GM20431 (cell line): ENCODE measurements around the gene ARF6.
"Not testable (repeated sequence)": the region's sequence is repeated elsewhere in the genome, so short reads cannot be mapped to it uniquely, and the experiment has no call there.

ENCODE experiments used
- in situ Hi-C: fragments of 300-500 bp; cut with MseI, MboI; formaldehyde crosslinking; loops from one replicate; pipeline ENCODE4 v1.15.0; 2020; ENCODE audit warnings: low sequenced_read_pairs; ENCODE audit not compliant: unreplicated experiment

ARF6 gene

DNA sequence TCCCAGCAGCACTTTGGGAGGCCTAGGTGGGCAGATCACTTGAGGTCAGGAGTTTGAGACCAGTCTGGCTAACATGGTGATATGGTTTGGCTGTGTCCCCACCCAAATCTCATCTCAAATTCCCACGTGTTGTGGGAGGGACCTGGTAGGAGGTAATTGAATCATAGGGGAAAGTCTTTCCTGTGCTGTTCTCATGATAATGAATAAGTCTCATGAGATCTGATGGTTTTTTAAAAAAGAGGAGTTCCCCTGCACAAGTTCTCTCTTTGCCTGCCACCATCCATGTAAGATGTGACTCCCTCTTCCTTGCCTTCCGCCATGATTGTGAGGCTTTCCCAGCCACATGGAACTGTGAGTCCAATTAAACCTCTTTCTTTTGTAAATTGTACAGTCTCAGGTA is 43.4 kb downstream of the ARF6 start:
- in situ Hi-C loops = not testable (repeated sequence)

DNA sequence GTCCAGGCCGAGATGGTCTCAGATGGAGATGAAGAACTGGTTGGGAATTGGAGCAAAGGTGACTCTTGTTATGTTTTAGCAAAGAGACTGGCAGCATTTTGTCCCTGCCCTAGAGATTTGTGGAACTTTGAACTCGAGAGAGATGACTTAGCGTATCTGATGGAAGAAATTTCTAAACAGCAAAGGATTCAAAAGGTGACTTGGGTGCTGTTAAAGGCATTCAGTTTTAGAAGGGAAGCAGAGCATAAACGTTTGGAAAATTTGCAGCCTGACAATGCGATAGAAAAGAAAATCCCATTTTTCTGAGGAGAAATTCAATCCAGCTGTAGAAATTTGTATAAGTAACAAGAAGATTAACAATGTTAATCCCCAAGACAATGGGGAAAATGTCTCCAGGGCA is 44.0 kb downstream of the ARF6 start:
- in situ Hi-C loops = not testable (repeated sequence)

DNA sequence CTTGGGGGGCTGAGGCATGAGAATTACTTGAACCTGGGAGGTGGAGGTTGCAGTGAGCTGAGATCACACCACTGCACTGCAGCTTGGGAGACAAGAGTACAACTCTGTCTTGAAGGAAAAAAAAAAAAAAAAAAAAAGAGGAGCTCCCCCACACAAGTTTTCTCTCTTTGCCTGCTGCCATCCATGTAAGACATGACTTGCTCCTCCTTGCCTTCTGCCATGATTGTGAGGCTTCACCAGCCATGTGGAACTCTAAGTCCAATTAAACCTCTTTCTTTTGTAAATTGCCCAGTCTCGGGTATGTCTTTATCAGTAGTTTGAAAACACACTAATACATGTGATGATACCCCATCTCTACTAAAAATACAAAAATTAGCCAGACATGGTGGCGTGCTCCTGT is 46.3 kb downstream of the ARF6 start:
- in situ Hi-C loops = not testable (repeated sequence)

DNA sequence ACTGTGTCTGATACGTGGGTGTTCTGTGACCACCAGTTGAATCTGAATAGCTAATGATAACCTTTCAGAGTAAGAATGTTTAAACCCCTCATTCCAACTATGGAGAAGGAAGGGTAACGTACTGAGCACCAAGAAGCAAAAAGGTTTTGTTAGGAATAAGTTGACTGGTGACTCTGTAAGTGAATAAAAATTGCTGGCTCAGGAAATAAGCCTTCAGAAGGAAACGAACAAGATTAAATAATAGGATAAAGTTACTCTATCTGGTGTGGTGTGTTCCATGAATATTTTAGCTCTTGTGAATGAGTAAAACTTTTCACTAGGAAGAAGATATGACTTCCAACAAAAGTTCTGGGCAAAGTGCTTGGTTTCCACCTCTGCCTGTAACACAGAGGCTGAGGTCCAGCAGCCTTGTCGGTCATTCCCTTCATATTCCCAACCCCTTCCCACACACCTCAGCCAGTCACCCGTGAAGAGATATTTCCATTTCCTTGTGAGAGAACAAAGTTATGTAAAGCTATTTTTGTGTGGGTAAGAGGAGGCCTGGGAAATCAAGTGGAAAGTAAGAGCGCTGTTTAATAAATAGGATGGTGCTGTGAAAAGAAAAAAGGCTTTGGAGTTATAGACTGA is 47.1 kb downstream of the ARF6 start:
- in situ Hi-C loops = no loop called here

DNA sequence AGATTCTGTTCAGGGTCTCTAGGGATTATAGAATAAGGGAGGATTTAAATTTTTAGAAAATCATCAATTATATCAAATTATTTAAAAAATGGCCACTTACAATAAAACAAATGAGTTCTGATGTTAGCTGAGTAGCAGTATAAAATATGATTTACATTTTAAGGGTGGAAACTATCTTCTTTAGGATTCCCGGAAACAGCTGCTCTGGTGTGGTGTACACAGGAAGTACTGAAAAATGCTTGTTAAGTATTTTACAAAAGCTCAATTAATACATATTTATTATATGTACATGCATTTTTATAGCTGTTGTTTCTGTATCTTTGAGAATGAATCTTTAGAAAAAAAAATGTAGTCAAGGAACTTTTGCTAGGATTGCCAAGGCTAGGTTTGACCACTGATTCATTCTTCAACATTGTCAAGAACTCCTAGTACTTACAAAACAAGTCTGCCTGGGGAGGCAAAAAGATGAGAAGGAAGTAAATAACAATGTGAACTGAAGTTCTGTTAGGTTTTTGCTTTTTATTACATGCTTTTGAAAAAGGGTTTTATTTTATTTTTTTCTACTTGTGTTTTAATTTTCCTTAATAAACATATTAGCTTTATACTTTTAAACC is 48.0 kb downstream of the ARF6 start:
- in situ Hi-C loops = no loop called here

DNA sequence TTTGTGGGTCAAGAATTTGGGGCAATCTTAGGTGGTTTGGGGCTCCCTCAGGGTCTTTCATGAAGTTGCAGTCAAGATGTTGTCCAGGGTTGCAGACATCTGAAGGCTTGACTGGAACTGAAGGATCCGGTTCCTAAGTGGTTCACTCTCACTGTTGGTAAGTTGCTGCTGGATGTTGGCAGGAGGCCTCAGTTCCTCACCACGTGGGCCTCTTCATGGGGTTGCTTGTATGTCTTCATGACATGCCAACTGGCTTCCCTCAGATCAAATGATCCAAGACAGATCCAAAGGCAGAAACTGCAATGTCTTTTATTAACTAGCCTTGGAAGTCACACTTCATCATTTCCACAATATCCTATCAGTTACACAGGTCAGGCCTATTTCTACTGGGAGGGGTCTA is 49.2 kb downstream of the ARF6 start:
- in situ Hi-C loops = no loop called here

DNA sequence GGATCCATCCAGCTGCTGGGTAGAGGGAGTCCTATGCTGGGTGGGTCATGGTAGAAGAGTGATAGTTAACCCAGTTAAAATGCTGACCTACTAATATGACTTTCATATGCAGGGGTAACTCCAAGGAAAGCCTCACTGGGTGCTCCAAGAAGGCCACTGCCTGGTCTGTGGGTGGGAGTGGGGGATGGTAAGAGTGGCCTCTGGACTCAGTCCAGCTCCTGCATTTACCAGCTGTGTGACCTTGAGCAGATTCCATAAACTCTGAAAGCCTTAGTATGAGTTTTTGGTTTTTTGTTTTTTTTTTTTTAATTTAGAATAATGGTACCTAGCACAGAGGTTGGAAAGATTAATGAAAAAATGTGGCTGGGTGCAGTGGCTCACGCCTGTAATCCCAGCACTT is 51.6 kb downstream of the ARF6 start:
- in situ Hi-C loops = no loop called here

DNA sequence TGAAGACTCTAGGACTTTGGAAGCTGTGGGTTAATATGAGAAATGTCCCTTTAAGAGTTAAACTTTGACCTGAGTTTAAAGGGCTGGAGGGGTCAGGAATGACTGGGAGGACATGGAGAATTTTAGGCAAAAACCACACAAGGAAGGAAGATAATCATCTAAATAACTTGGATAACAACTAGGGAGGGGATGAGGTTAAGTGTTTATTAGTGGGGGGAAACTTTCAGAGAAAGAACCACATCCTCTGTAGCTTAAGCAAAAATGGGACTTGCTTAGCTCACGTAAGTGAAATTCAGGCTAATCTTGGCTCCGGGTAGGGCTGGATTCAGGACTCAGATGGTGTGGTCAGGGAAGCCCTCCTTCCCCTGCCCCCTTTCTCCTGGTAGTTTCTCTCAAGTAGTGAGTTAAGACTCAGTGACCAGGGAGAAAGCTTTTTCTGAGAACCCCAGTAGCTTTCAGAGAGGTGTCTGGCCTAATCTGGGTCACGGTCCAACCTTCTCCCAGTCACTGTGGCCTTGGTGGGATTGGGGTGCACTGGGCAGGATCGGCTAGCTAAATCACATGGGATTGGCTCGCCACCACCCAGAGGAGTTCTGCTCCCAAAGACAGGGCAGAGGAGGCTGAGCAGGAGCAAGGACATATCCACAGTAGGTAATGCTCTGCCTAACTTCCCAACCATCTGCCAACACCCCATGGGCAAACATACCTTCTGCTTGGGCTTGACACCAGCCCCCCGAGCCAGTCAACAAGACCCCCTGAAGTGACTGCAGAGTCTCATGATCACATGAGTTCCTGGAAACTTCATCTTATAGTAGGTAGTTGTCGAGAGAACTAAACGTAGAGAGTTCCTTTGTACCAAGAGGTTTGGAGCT is 52.8 kb downstream of the ARF6 start:
- in situ Hi-C loops = no loop called here
